HT-29 (cell line): ENCODE data around the gene RAMP3. TPM values are rescaled to one million over a fixed set of nuclear protein-coding genes. Genes with fewer than 3 reads are reported as not detected.
"Not testable (repeated sequence)": the region's sequence is repeated elsewhere in the genome, so short reads cannot be mapped to it uniquely, and the experiment has no call there.

ENCODE experiments used
- DNase-seq: peaks from one replicate; pipeline ENCODE4 v3.0.0-alpha.2; 2015; ENCODE audit warnings: low spot score
- total RNA-seq: library from RNA; depleted of rRNA; stranded (reverse); fragments of >200 nt; shearing (Covaris generic); gene quantifications from 2 replicates; pipeline ENCODE4 v1.2.3, GENCODE V29; 2014

The RAMP3 gene
- total RNA-seq, 1 experiment from 2014 or later: not detected

- DNase-seq: no peak
Measured at GRCh38 chr7:45156516-45157272, 897 bp upstream of the RAMP3 start.

DNA sequence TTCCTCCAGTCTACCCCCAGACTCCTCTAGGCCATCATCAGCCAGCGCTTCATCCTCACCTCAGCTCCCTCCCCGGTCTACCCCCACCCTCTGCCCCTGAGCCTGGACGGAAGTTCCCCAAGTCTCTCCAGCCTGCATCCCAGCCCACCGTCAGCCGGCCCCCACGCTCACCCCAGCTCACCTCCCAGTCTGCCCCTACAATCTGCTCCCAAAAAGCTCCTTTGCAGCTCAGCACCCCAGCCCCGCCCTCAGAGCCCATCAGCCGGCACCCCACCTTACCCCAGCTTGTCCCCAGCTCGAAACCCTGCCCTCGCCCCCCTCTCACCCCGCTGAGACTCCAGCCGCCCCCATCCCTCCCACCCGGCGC lies 322 bp upstream of the RAMP3 start:
- DNase-seq: no peak

GRCh38 chr7:45158471-45158870 lies 880 bp downstream of the RAMP3 start:
- DNase-seq: no peak

GRCh38 chr7:45159296-45159695 lies 1.7 kb downstream of the RAMP3 start:
- no peak for DNase-seq

DNA sequence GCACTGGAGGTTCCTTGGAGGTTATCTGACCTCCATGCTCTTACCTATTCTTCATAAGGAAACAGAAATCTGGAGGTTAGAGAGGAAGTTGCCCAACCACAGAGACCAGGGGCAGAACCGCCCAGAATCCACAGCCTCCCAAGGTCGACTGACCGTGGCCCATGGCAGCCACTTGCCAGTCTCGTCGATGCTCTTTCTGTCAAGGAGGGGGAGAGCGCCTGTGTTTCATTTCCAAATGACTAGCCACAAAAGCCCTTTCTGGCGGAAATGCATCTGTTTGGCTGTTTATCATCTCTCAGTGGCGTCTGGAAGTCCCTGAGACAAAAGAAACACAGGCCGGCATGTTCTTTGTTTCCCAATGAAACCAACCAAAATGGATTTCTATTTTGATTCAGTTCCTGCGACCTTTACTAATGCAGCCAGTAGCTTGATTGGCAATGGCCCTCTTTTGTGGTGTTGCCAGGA lies 2.9 kb downstream of the RAMP3 start:
- no peak for DNase-seq

GRCh38 chr7:45161138-45161537 lies 3.5 kb downstream of the RAMP3 start:
- no peak for DNase-seq

DNA sequence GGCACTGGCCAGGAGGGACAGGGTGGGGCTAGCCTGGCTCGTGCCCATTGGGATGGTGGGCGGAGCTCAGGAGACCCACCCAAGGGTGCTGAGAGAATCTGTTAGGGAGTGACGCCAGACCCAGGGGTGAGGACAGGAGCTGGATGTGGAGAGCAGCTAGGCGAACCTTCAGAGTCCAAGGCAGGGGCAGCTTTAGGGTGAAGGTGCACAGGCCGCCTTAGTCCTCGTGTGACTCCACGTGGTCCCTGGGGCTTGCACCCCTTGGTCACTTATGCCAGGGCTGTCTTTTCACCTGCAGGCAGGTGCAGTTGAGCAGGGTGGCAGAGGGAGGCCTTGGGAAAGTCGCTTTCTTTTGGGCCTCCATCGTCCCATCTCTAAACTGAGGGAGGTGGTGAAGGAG lies 4.3 kb downstream of the RAMP3 start:
- DNase-seq: no peak

GRCh38 chr7:45162311-45162845 lies 4.8 kb downstream of the RAMP3 start:
- DNase-seq: no peak

DNA sequence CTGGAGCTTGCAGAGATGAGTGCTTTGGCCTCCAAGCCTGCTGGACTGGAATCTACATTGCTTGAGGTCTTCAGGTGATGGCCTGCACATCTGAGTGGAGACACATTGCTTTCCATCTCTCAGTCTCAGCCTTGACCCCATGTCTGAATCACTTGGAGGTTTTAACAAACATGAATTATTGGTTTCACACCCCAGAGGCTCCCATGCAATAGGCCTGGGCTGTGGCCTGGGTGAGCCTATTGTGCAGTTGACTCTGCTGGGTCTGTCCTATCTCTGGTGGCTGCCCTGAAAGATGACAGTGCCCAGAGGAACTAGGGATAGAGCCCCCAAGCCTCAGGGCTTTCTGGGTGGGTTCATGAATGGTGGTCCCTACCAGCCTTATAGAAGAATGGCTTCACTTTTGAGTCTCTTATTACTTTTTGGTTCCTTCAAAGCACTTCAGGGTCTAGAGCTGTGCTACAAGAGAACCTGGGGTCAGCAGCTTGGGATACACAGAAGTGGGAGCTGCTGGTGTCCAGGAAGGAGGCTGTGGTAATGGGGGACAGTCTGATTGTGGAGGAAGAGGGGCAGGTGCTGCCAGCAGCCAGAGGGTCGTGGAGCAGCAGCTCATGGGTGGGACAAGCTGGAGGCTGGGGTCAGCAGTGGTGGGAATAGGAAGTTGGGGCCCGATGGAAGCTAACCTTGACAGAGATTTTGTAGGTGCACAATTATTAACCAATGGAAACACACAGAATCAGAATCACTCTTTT lies 5.5 kb downstream of the RAMP3 start:
- DNase-seq: no peak

- DNase-seq: no peak
Measured at GRCh38 chr7:45163692-45164052, 6.1 kb downstream of the RAMP3 start.

- not testable (repeated sequence) for DNase-seq
Measured at GRCh38 chr7:45164271-45164670, 6.7 kb downstream of the RAMP3 start.

DNA sequence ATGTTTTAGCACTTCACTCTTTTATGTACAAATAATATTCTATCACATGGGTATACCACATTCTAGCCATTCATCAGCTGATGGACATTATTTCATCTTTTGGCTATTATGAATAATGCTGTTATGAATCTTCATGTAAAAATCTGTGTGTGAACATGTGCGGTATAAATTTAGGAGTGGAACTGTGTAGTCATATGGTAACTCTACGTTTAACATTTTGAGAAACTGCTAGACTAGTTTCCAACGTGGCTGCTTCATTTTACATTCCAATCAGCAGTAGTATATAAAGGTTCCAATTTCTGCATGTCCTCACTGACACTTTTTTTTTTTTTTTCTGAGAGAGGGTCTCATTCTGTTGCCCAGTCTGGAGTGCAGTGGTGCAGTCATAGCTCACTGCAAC lies 8.3 kb downstream of the RAMP3 start:
- no peak for DNase-seq

DNA sequence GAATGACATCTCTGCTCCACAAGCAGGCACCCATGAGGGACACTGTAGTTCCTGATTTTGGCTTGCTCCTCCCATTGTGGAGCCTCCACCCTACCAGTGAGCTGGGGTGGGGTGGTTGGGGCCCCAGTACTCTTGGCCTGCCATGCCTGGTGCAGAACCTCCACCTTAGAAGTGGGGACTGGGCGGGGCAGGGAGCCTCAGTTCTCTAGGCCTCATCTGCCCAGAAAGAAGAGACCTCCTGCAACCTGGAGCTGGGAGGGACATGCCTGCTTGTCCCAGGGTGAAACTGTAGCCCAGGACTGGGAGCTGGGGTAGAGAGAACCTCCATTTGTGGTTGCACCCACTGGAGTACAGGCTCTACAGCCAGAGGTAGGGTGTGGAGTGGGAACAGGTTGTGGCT lies 14.4 kb downstream of the RAMP3 start:
- DNase-seq: no peak

DNA sequence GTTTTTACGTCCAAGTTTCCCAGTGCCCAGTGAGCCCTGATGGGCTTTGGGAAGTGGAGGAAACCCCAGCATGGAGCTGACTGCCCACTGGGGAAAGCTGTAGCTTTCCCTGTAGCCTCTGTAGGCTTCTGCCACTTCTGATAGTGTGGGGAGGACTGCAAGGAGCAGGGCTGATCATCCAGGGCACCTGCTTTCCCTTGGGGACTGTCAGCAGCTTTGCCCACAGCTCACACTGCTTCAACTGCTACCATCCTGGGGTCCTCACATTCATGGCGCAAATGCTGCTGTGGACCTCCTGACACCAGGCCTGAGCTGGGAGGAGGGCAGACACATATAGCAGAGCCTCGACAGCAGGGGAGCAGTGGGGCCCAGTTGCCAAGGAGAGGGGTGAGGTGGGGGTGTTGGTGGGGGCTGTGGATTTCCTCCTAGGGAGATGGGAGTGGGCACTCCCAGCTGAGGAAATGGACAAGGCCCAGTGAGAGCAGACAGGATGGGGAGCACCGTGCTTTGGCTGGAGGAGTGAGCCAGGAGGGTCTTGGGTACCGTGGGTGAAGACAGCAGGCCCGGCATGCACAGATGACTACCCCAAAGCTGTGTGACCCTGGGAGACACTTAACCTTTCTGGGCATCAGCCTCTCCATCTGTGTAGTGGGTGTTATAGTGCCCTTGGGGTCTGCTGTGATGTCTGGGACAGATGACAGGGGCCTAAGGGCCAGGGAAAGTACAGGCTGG lies 16.2 kb downstream of the RAMP3 start:
- DNase-seq: no peak

GRCh38 chr7:45174328-45174610 lies 16.7 kb downstream of the RAMP3 start:
- no peak for DNase-seq

DNA sequence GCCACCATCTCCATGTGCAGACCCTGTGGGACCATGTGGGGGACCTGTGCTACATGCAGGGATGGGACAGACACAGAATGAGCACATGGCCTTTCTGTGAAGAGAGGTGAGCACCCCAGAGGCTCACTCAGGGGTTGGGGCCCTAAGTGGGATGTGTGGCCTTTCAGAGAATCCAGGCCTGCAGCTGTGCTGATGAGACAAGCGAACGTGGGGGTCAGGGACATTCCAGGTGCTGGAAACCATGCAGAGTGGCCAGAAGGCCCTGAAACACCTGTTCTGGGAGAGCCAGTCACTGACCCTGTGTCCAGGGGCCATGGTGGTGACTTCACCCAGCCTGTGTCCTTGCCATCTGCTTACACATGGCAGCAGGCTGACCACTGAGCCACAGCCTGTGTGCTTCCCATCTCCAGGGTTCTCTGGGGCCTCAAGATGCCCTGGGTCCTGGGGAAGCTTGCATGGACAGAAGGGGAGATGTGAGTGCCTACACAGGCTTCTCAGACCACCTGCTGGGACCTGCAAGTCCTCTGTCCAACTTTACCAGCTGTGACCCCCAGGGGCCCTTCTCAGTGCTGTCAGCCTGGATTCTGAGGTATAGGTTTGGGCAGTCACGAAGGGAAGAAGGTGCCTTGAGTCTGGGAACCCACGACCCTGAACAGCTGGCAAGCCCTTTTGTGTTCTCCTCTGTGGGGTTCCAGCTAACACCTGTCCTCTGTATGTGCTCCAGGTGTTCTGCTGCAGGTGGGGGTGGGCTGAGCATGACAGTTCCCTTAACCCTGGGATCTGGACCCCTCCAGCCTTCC lies 17.6 kb downstream of the RAMP3 start:
- DNase-seq: no peak

DNA sequence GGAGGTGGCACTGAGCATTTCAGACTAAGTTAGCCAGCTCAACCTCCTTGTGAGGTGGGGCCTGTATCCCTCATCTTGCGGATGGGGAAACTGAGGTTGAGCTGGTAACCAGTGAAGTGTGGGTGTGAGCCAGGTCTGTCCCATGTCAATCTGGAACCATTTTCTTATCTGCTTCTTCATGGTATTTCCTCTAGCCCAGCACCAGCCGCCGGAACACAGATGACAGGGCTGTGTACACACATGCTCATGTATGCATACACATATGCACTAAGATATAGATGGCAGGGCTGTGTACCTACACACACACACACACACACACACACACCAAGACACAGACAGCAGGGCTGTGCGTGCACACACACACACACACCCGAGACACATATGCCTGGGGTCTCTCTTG lies 18.5 kb downstream of the RAMP3 start:
- DNase-seq: no peak

GRCh38 chr7:45176886-45177731 lies 19.5 kb downstream of the RAMP3 start:
- no peak for DNase-seq

DNA sequence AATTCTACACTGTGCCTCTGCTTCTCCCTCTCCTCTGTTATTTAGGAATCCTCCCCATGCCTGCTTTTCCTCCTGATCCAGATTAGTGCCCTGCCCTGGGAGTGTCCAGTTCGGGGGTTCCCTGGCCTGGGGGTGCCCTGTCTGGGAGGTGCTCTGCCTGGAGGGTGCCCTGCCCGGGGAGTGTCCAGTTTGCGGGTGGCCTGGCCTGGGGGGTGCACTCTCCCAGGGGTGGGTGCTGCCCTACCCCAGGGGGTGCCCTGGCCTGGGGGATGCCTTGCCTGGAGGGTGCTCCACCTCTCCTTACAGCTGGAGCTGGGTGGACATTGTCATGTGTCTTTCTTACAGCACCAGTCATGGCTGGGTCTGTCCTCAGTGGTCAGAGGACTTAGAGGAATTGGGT lies 20.2 kb downstream of the RAMP3 start:
- no peak for DNase-seq
